PC-9 (cell line): ENCODE results near the gene TIFAB. TPM values are rescaled to one million over a fixed set of nuclear protein-coding genes. Genes with fewer than 3 reads are reported as not detected.
A peak's percentile ranks its signal among the peaks of the same experiment; 100 is the strongest.

Experiments
- BruUV-seq: library from RNA; stranded (reverse); fragments of 400-500 nt; replicated peaks from 2 replicates; lab custom pipeline; 2021; lab: Mats Ljungman, UMichigan
- CTCF ChIA-PET: fragments of 300-600 bp; sonication (Branson Sonifier 250); formaldehyde crosslinking; loops from one replicate; lab custom pipeline; 2022; ENCODE audit warnings: antibody characterized with exemption; lab: Charles Lee
- POLR2A ChIA-PET: fragments of 300-600 bp; sonication (Branson Sonifier 250); formaldehyde crosslinking; loops from one replicate; lab custom pipeline; 2022; ENCODE audit warnings: antibody characterized with exemption; ENCODE audit not compliant: unreplicated experiment; lab: Charles Lee
- DNase-seq, 2 experiments: peaks; one replicate each; pipeline versions ENCODE4 v3.0.0 to v3.0.0-alpha.2; 2015 to 2022; ENCODE audit warnings: mixed read lengths in 1 of 2
- H2AFZ ChIP-seq: fragments of 200-600 bp; sonication (generic); 2 replicates; pipeline ENCODE4 v1.8.1; 2017; ENCODE audit warnings: antibody characterized with exemption
- H3F3A ChIP-seq: fragments of 200-600 bp; sonication (generic); 2 replicates; pipeline ENCODE4 v1.8.1; 2017; ENCODE audit warnings: antibody characterized with exemption, mild to moderate bottlenecking, low read depth; ENCODE audit not compliant: insufficient read depth
- H3K27ac ChIP-seq: fragments of 200-600 bp; sonication (generic); 2 replicates; pipeline ENCODE4 v1.6.1; 2016; ENCODE audit warnings: mixed run types
- H3K27me3 ChIP-seq: fragments of 200-600 bp; sonication (generic); 2 replicates; pipeline ENCODE4 v1.6.1; 2016; ENCODE audit warnings: low read depth, mixed run types; ENCODE audit not compliant: insufficient read depth
- H3K36me3 ChIP-seq: fragments of 200-600 bp; sonication (generic); 2 replicates; pipeline ENCODE4 v1.6.1; 2016; ENCODE audit warnings: low read depth, mixed run types
- H3K4me1 ChIP-seq: fragments of 200-600 bp; sonication (generic); replicated peaks from 2 replicates; pipeline ENCODE4 v1.6.1; 2016; ENCODE audit warnings: mixed run types; ENCODE audit not compliant: insufficient read depth
- H3K4me2 ChIP-seq: fragments of 200-600 bp; sonication (generic); 2 replicates; pipeline ENCODE4 v1.6.1; 2017; ENCODE audit warnings: mixed run types
- H3K4me3 ChIP-seq: fragments of 200-600 bp; sonication (generic); 2 replicates; pipeline ENCODE4 v1.6.1; 2016; ENCODE audit warnings: mixed run types
- H3K79me2 ChIP-seq: fragments of 200-600 bp; sonication (generic); 2 replicates; pipeline ENCODE4 v1.6.1; 2017; ENCODE audit warnings: low read depth, mixed run types
- H3K9me2 ChIP-seq: fragments of 200-600 bp; sonication (generic); 2 replicates; pipeline ENCODE4 v1.8.1; 2017; ENCODE audit warnings: mild to moderate bottlenecking; ENCODE audit not compliant: insufficient read depth
- H3K9me3 ChIP-seq: fragments of 200-600 bp; sonication (generic); 2 replicates; pipeline ENCODE4 v1.8.1; 2016; ENCODE audit warnings: low read depth; ENCODE audit not compliant: insufficient read depth
- H4K20me1 ChIP-seq: fragments of 200-600 bp; sonication (generic); 2 replicates; pipeline ENCODE4 v1.8.1; 2017; ENCODE audit not compliant: insufficient read depth
- EZH2 ChIP-seq: fragments of 200-600 bp; sonication (generic); IDR thresholded peaks from 2 replicates; pipeline ENCODE4 v1.8.0; 2017; ENCODE audit warnings: antibody characterized with exemption, low read depth
- intact Hi-C: fragments of 100-400 bp; cut with micrococcal nuclease; formaldehyde crosslinking; loops from one replicate; pipeline ENCODE4 v1.10.0; 2022; ENCODE audit not compliant: unreplicated experiment
- total RNA-seq: library from RNA; stranded (reverse); gene quantifications from 2 replicates; pipeline ENCODE4 v1.2.3, GENCODE V29; 2021
- TF ChIP-seq, protein P1 (sequence below): fragments of 200-600 bp; sonication (generic); conservative IDR thresholded peaks from 2 replicates; pipeline ENCODE4 v1.6.1; 2017; ENCODE audit warnings: mixed run types, antibody characterized with exemption, mild to moderate bottlenecking, moderate library complexity

TIFAB gene
- total RNA-seq, 1 experiment from 2014 or later = not detected

- no peaks in the 10 kb centered on the region for H3K4me1 ChIP-seq
- no peaks in the 10 kb centered on the region for H3F3A ChIP-seq
- H3K27ac ChIP-seq = no peak overlapping the region
- no peak overlapping the region for H3K4me3 ChIP-seq
- POLR2A ChIA-PET = no interaction called here
- no TSS peak for BruUV-seq
- no peak for TF ChIP-seq EZH2
- TF ChIP-seq, protein P1, sequence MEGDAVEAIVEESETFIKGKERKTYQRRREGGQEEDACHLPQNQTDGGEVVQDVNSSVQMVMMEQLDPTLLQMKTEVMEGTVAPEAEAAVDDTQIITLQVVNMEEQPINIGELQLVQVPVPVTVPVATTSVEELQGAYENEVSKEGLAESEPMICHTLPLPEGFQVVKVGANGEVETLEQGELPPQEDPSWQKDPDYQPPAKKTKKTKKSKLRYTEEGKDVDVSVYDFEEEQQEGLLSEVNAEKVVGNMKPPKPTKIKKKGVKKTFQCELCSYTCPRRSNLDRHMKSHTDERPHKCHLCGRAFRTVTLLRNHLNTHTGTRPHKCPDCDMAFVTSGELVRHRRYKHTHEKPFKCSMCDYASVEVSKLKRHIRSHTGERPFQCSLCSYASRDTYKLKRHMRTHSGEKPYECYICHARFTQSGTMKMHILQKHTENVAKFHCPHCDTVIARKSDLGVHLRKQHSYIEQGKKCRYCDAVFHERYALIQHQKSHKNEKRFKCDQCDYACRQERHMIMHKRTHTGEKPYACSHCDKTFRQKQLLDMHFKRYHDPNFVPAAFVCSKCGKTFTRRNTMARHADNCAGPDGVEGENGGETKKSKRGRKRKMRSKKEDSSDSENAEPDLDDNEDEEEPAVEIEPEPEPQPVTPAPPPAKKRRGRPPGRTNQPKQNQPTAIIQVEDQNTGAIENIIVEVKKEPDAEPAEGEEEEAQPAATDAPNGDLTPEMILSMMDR = no peak
- H3K4me2 ChIP-seq = no peak overlapping the region
- H3K79me2 ChIP-seq = no peaks in the 10 kb centered on the region
- H3K9me3 ChIP-seq = no peaks in the 10 kb centered on the region
- intact Hi-C loops = no loop called here
- H2AFZ ChIP-seq = no peak overlapping the region
- CTCF ChIA-PET = interaction anchor here (0.5 to 1.3 kb wide), 2 partner anchors 21 to 774 kb away, joined by 4 read pairs; no protein-coding TSS in a partner anchor
- no peaks in the 10 kb centered on the region for H4K20me1 ChIP-seq
- peak; percentile 46 to 86 for DNase-seq
- no peaks in the 10 kb centered on the region for H3K9me2 ChIP-seq
- H3K36me3 ChIP-seq = no peaks in the 10 kb centered on the region
- peaks cover 49% of the 10 kb centered on the region for H3K27me3 ChIP-seq
Measured at GRCh38 chr5:135437796-135438560, 14.2 kb downstream of the TIFAB start.

DNA sequence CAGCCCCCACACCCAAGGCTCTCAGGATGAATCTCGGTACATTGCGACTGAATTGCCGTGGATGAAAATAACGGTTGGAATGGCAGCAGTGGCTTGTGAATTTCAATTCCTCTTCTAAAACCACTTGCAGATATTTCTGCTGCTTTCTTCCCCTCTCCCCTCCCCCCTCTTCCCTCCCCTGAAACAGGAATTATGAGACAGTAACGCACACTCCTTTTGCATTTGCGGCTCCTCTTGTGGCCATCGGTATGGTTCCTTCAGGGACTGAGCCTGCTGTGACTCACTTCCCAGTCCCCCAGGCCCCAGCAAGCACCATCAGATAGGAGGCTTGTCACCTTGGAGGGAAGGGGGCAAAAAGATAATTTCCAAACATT, 14.7 kb downstream of the TIFAB start:
- DNase-seq = no peak
- Histone ChIP-seq H2AFZ (no peak overlapping the region), H3F3A (no peaks in the 10 kb centered on the region)

DNA sequence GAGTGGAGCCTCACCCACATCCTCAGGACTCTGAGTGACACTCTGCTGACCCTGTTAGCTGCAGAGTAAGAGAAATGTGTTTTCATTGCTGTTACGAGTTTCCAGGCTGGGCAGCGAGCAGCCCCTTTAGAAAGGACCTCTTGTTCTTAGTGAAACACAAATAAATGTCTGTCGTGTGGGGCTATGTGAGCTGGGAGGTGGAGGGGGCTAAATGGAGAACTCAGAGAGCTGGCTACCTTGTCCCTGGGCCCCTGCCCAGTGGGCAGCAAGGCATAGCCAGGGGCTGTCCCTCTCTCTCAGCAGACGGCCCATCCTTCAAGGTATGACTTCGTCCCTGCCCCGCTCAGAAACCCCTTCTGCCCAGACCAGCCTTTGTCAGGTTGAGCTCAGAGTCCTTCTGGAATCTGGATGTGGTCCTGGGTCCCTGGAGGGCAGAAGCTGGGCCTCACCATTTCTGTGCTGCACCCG, 15.2 kb downstream of the TIFAB start:
- CTCF ChIA-PET = no interaction called here
- no peaks in the 10 kb centered on the region for H3F3A ChIP-seq
- TF ChIP-seq, protein P1 = no peak
- no peak for TF ChIP-seq EZH2
- no peak overlapping the region for H2AFZ ChIP-seq
- H3K9me2 ChIP-seq = no peaks in the 10 kb centered on the region
- H3K4me3 ChIP-seq = no peak overlapping the region
- peaks cover 43% of the 10 kb centered on the region for H3K27me3 ChIP-seq
- intact Hi-C loops = no loop called here
- no peak for DNase-seq
- no peaks in the 10 kb centered on the region for H4K20me1 ChIP-seq
- H3K36me3 ChIP-seq = no peaks in the 10 kb centered on the region
- POLR2A ChIA-PET = no interaction called here
- no peaks in the 10 kb centered on the region for H3K4me1 ChIP-seq
- H3K79me2 ChIP-seq = no peaks in the 10 kb centered on the region
- no peak overlapping the region for H3K4me2 ChIP-seq
- BruUV-seq = no TSS peak
- no peak overlapping the region for H3K27ac ChIP-seq
- no peaks in the 10 kb centered on the region for H3K9me3 ChIP-seq

More for the DNA sequence above, 14.7 kb downstream of the TIFAB start:
- no peak overlapping the region for H3K4me3 ChIP-seq
- no peaks in the 10 kb centered on the region for H3K9me2 ChIP-seq
- H3K79me2 ChIP-seq = no peaks in the 10 kb centered on the region
- H3K27ac ChIP-seq = no peak overlapping the region
- CTCF ChIA-PET = interaction anchor here (1.3 kb wide), 1 partner anchor 21 kb away, joined by 4 read pairs; no protein-coding TSS in a partner anchor
- intact Hi-C loops = no loop called here
- H4K20me1 ChIP-seq = no peaks in the 10 kb centered on the region
- H3K4me1 ChIP-seq = no peaks in the 10 kb centered on the region
- POLR2A ChIA-PET = no interaction called here
- no peak overlapping the region for H3K4me2 ChIP-seq
- peaks cover 43% of the 10 kb centered on the region for H3K27me3 ChIP-seq
- H3K36me3 ChIP-seq = no peaks in the 10 kb centered on the region
- no peaks in the 10 kb centered on the region for H3K9me3 ChIP-seq
- no TSS peak for BruUV-seq
- TF ChIP-seq EZH2 = no peak
- TF ChIP-seq, protein P1 = no peak
